Measurements from ENCODE around the gene MASP1.

MASP1 gene

DNA sequence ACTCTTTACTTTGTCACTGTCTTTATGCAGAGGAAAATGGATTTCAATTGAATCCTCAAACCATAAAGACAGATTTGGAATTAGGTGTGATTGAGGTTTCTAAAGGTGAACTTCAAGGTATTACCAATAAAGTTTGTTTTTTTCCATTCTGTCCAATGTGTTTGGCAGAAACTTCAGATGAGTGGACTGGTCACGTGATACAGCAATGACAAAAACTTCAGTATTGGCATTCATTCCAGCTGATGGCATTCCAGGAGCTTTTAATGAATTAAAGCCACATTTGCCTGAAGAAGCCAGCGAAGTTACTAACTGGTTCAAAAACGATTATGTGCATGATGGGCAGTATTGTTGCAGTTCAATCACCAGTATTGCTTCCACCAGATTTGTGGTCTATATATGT is 4.5 kb upstream of the MASP1 start:
- peak overlapping the region in 1 of 21 experiments; percentile 12 for H3K27ac ChIP-seq
- H3K4me3 ChIP-seq: no peak overlapping the region

DNA sequence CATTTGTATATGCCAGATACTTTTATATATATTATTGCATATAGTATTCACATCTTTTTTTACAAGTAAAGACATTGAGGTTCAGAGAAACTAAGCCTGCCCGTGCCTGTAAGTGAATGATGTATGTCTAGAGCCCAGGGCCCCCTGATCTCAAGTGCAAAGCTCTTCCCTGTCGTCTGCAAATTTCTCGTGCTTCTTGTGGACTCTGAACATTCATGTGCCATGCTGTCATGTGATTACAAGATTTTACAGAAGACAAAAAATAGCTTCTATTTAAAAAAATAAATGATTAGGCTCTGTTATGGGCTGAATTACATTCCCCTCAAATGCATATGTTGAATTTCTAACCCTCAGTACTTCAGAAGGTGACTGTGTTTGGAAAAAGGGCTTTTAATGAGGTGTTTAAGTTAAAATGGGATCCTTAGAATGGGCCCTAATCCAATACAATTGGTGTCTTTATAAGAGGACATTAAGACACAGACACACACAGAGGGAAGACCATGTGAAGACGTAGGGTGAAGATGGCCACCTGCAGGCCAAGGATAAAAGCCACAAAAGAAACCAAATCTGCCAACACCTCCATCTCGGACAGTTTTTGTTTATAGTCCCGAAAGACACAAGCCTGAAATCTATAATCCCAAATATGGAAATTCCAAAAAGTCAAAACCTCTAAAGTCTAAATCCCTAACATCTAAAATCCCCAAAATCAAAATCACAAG is 3.9 kb upstream of the MASP1 start:
- Histone ChIP-seq H3K4me3 (no peak overlapping the region), H3K27ac (peak overlapping the region in 2 of 21 experiments; percentile 12 to 18)

DNA sequence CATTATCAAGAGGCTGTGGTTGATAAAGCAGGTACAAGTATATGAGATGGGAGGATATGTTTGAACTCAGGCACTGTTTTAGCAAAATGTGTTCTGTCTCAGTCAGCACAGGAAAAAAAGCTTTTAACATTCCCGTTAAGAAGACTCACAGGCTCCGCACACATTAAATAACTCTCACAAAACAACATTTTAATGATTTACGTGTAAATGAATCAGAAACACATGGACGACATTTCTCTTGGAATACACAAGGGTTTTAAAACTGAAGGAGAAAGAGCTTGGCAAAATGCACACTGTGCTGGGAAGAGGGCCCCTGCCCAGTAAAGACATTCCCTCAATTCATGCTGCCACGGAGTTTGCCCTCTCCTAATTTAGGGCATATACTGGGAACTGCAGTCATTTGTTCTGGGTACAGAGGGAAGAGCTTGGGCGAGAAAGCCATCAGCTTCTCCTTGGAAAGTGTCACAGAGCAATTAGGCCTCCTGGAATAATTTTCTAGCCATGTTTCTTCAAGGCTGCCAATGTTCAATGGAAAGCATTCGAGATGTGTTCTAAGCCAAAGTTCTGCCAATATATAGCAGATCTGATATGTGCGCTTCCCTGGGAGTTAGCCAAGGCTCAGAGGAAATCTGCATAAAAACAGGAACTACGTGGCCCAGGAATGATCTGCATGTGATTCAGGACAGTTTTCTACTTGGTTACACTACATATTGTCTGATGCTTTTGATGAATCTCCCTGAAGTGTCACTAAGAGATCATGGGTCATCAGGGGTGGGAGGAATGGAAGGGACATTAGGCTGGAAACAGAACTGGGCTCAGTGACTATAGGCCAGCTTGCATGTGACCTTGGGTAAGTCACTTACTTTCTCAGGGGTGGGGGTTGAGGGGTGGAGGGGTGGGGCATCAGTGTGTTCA is 2.2 kb upstream of the MASP1 start:
- H3K27ac ChIP-seq: peak overlapping the region in 17 of 21 experiments; percentile 7 to 86 (median 64)
- peak overlapping the region in 1 of 7 experiments; percentile 8 for H3K4me3 ChIP-seq

DNA sequence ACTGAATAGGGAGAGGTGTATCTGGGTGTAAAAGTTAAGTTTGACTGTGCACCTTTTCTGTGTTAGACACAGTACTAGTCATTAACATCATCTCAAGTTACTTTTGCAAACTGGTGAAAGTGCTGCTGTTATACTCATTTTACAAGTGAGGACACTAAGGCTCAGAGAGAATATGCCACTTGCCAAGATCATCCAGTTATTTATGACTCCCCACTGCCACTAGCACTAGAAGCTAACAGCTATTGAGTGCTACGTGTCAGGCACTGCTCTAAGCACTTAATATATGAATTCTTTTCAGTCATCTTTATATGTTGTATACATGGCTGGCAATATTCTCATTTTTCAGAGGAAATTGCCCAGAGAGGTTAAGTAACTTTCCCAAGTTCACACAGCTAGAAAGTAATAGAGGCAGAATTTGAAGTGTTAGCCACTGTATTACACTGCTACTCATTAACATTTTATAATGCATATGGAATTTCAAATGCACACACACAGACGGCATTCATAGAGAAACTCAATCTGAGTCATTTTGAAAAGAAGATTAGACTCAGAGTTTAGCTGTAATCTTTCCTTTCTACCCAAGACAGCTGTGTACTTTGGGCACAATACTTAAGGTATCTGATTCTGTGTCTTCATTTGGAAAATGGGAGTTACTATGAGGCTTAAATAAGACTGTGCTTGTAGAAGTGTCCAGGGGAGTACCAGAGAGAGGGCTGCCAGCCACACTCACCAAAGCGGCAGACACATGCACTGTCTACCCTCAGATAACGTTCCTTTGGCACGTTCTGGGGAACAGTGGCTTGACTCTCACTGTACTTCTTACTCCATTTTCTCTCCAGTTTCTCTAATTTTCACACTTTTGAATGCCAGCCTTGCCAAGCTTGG is 1.3 kb upstream of the MASP1 start:
- Histone ChIP-seq H3K27ac (peak overlapping the region in 13 of 21 experiments; percentile 7 to 86 (median 68)), H3K4me3 (peak overlapping the region in 2 of 7 experiments; percentile 8 to 29)

DNA sequence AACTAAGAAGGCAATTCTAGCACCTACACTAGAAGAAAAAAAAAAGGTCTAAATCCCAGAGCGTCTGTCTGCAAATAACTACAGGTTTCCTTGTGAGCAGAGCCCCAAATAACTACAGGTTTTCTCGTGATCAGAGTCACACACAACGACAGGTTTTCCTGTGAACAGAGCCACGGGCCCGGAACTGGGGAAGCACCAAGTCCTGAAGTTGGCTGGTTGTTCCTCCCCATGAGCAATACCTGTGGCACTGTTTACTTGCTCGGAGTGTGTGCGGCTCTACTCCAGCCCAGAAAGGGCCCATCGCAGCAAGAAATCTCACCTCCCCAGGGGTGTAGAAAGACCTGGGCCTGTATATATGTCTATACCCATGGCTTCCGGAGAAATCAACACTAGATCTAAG is 644 bp upstream of the MASP1 start:
- Histone ChIP-seq H3K27ac (peak overlapping the region in 14 of 21 experiments; percentile 20 to 86 (median 71)), H3K4me3 (peak overlapping the region in 1 of 7 experiments; percentile 29)

DNA sequence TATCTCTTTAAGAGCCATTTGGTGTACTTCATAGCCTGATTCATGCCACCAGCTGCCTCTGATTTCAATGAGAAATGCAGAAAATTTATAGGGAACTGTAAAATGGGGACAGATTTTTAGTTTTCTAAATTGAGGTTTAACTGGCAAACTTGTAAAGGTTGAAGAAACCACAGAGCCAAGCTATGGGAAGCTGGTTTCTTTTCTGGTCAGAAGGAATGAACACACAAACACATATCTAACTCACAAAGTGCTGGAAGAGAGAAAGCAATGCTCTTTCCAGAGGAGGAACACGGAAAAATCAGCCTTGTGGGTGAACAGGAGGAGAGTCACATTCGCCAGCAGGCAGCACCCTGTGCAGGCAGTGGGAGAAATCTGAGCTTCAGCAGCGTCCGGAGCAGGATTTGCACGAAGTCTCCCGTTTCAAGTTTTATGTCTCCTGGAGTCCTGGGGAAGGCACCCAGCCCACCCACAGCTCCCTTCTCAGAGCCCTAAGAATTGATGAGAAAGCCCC is 481 bp downstream of the MASP1 start:
- Histone ChIP-seq H3K4me3 (peak overlapping the region in 6 of 7 experiments; percentile 9 to 35 (median 22)), H3K27ac (peak overlapping the region in 18 of 21 experiments; percentile 31 to 86 (median 70))

DNA sequence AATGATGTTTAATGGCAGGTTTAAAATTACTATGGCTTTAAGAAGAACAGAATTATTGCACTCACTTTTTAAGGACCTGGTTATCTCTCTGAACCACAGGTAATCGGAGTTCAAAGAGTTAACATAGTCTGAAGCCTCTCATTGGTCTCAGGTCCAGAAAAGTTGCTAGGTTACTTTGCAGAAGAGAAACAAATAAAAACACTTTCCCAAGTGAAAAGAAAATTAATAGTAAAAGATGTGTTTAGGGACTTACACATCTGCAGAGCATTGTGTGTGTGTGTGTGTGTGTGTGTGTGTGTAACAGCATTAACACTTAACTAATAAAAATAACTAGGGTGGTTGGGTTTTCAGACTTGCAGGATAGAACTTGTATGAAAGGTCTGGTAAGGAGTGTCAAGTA is 1.0 kb downstream of the MASP1 start:
- Histone ChIP-seq H3K27ac (peak overlapping the region in 10 of 21 experiments; percentile 31 to 86 (median 76)), H3K4me3 (peak overlapping the region in 2 of 7 experiments; percentile 19 to 35)

DNA sequence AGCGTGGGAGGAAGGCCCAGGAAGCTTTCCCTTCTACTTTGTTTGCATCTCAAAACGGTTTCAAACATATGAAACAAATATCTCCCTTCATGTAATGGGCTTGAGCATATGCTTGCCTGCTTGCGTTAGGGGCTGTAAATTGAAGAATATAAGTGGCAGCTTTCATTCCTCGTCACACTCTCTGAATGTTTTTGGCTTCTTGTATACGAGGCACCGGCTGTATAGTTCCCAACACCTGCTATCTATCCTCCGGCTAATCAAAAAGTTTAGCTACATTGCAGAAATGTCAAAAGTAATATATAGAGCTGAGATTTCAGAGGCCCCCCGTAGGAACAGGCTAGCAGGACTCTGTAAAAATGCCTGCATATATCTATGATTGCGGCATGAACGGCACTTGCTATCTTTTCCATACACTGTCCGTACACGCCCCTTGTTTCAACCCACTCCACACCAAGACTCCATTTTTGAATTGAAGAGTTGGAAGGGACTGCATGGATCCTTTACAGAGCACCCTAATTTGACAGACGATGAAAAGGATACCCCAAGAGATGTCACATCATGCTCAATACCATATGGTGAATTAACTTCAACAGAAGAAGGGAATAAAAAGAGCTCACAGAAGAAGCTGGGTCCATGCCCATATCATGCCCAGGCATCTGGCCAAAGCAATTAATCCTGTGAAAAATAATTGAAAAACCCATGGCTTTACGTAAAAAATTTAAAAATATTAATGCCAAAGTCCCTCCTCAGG is 2.5 kb downstream of the MASP1 start:
- peak overlapping the region in 1 of 7 experiments; percentile 7 for H3K4me3 ChIP-seq
- H3K27ac ChIP-seq: peak overlapping the region in 8 of 21 experiments; percentile 4 to 86 (median 14)

DNA sequence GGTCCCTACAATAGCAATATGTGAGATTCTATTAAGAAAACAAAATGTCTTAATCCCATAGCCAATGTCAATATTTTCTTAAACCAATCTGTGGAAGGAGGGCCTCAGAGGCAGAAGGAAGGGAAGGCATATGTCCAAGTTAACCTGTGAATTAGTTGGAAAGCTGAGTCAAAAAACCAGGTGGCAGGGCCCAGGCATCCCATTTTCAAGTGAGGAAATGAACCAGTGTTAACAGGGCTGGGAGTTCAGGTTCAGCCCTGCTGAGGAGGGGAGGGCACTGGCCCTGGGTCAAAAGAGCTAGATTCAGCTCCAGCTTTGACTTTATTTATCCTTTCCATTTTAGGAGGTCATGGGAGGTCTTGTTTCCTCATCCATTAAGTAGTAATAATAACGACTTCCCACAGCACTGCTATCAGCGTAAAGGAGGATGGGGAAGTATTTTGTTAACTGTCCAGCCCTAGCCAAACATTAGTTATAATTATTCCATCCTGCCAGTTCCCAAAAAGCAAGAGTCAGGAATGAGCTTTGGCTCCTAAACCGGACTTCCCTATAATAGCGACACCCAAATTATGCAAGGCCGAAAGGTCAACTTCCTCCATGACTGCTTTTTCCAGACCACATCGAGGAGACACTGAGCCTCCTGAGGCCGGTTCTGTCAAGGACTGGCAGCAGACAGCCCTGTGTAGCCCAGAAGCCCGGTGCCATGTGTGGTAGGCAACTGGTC is 3.2 kb downstream of the MASP1 start:
- peak overlapping the region in 6 of 21 experiments; percentile 4 to 66 (median 31) for H3K27ac ChIP-seq

DNA sequence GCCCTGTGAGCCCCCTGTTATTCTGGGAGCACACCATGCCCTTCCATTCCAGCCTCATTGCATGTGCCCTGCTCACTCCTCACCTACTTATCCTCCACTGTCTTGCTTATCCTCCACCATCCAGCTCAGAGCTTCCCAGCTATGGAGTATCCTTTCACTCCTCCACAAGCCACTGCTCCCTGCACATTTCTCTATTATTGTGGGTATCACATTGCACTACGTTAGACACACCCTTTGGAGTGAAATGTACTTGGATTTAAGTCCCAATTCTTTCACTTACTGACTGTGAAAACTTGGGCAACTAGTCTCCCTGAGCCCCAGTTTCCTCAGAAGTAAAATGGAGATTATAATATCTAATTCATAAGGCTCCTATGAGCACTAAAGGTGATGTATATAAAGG is 4.3 kb downstream of the MASP1 start:
- H3K4me3 ChIP-seq: no peak overlapping the region
- no peak overlapping the region for H3K27ac ChIP-seq

More for the DNA sequence above, 3.2 kb downstream of the MASP1 start:
- no peak overlapping the region for H3K4me3 ChIP-seq

DNA sequence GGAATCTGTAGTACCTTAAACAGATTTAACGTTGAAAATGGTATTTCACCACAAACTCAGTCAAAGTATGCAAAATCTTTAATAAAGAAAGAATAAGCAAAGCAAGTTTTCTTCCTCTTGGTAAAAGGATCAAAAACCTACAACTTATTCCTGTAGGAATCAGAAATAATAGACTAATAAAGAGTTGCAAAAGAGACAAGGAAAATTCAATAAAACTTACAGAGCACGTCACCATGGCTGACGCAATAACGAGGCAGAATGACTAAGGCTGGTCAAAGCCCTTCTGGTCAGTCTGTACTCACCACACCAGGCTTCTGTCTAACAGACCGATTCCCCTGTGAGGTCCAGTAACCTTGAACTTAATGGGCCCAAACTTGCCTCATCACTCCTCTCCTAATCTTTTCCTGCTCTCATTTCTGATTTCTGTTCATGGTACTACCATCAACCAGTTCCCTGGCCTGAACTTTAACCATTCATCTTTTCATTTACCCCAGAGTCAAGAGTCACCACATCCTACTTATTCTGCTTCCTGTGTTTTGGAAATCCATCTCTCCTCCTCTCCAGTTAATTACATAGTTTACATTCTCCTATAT is 5.0 kb downstream of the MASP1 start:
- Histone ChIP-seq H3K27ac (no peak overlapping the region), H3K4me3 (no peak overlapping the region)

DNA sequence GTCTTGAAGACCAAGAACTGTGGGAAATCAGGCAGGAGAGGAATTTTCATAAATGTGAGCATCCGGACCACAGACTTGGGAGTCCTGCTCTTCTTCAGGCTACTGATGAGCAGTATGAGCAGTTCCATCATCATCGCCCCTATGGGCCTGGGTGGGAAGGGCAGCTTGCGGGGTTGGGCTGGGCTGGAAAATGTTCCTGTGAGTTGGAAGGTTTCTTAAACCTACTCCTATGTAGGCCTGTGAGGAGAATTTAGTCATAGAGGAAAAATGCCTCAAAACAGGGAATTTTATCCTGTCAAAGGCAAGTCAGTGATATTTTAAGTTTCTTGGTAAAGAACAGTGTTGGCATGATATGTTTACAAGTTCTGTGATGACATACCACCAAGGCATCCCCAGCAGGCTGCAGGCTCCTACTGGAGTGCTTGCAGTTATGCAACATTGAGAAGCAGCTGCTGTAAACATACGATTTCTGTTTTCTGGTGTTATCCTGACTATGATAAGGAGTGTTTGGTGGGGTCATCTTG is 10.3 kb downstream of the MASP1 start:
- no peak overlapping the region for H3K4me3 ChIP-seq
- peak overlapping the region in 5 of 21 experiments; percentile 14 to 55 (median 24) for H3K27ac ChIP-seq

DNA sequence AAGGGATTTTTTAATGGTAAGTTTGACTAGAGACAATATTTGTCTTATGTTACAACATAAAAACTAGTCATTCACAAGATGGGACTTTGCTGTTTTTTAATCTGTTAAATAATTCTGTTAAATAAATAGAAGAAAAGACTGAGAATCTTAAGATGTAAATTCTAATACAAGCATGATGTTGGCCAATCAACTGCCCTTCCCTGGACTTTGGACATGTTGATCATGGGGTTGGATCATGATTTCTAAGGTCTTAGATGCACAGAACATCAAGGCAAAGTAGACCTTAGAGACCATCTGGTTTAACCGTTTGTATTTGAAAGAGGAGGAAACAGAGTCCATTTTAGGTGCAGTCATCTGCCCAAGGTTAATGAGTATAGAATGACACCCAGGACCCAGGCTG is 10.9 kb downstream of the MASP1 start:
- H3K27ac ChIP-seq: peak overlapping the region in 5 of 21 experiments; percentile 14 to 24 (median 17)
- H3K4me3 ChIP-seq: no peak overlapping the region

DNA sequence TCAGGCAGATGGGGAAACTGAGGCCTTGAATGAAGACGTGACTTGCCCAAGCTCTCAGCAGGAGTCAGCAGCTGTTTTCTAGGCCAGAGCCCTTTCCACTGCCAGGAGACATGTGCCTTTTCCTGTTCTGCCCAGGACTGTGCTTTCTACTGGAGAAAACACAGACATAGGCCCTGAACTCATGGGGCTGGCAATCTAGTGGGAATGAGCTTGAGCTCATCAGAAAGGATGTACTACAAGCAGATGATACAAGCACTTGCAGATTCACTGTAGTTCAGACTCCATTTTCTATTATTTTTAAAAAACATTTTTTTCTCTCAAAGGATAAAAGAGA is 14.4 kb downstream of the MASP1 start:
- Histone ChIP-seq H3K4me3 (no peak overlapping the region), H3K27ac (no peak overlapping the region)

DNA sequence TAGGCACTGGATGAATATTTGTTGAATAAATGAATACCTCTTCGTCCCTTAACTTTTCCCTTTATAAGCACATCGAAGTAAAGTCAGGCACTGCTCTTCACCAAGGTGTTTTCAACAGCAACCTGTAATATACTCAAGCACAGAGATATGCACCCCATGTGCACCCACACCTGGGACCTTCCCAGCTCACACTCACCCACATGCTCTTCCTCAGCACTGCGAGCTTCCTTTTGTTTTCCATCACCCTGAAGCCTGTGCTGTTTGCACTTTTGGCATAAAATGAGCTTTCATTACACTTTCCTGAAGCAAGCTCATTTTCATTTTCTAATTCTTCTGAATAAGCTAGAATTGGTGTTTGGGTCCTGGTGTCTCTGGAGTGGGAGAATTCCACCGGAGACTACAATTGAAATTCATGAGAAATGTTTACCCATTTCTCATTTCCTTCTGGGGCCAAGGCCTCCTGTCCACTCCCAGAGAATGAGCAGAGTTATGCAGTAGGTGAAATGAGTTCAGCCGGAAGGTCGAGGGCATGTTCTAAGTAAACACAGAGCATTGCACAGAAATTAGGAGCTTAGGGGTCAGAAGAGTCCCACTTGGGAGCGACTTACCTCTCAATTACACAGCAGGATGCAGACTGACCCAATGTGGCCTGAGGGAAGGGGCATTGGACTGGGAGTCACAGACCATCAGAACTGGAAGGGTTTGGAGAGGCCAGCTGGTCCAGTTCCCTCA is 15.0 kb downstream of the MASP1 start:
- H3K4me3 ChIP-seq: no peak overlapping the region
- no peak overlapping the region for H3K27ac ChIP-seq

DNA sequence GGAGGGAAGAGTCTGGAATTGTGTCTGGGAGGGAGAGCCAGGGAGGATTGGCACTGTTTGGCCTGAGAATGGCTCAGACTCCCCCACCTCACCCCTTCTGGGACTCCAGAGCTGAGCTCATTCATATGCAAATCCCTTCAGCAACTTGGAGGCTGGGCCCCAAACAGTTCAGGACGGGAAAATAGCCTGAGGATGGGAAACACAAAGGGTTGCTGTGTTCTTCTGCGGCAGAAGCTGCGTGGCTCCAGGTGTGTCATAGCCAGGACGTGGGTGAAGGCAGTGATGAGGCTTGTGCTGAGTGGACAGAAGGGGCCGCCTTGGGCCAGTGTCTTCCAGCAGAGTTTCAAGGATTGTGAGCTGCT is 16.6 kb downstream of the MASP1 start:
- no peak overlapping the region for H3K4me3 ChIP-seq
- H3K27ac ChIP-seq: no peak overlapping the region

All from skin epidermis (tissue), 12 donors.